ENCODE data around the gene SLC8A1.

DNA sequence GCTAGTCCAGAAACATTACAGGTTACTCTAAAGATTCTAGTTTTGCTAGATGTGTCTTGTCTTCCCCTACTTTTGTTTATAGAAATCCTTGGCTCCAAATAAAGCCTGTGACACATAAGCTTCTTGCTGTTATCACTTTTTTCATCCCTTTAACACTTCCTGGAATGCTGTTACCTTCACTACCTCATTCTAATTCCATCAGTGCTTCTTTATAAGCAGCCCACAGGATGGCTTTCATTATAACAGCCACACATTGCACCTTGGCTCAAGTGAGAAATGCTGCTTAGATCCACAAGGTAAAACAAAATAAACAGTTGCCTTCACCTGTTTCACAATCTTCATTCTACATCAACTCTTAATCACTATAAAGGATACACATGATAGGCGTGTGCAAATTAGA is 221.7 kb downstream of the SLC8A1 start:
- TF ChIP-seq, protein P1, sequence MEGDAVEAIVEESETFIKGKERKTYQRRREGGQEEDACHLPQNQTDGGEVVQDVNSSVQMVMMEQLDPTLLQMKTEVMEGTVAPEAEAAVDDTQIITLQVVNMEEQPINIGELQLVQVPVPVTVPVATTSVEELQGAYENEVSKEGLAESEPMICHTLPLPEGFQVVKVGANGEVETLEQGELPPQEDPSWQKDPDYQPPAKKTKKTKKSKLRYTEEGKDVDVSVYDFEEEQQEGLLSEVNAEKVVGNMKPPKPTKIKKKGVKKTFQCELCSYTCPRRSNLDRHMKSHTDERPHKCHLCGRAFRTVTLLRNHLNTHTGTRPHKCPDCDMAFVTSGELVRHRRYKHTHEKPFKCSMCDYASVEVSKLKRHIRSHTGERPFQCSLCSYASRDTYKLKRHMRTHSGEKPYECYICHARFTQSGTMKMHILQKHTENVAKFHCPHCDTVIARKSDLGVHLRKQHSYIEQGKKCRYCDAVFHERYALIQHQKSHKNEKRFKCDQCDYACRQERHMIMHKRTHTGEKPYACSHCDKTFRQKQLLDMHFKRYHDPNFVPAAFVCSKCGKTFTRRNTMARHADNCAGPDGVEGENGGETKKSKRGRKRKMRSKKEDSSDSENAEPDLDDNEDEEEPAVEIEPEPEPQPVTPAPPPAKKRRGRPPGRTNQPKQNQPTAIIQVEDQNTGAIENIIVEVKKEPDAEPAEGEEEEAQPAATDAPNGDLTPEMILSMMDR (IDR thresholded peaks at IDR 0.05; ENCODE audit: low read depth, low read length), result no peak
- no peak for TF ChIP-seq POLR2A (IDR thresholded peaks at IDR 0.05; ENCODE audit: extremely low read depth, insufficient read length)
- TF ChIP-seq, protein P2, sequence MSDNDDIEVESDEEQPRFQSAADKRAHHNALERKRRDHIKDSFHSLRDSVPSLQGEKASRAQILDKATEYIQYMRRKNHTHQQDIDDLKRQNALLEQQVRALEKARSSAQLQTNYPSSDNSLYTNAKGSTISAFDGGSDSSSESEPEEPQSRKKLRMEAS (IDR thresholded peaks at IDR 0.05; ENCODE audit: low read depth, low read length), result no peak
